Parathyroid adenoma (tissue), 2 donors: ENCODE results near the gene CREB3L2.

Experiments
- H2AFZ ChIP-seq: fragments of 300-600 bp; sonication (generic); one replicate; pipeline ENCODE4 v1.7.0; 2017; ENCODE audit warnings: antibody characterized with exemption, mild to moderate bottlenecking
- H3K27ac ChIP-seq: fragments of 300-600 bp; sonication (generic); one replicate; pipeline ENCODE4 v1.7.0; 2017
- H3K27me3 ChIP-seq: fragments of 300-600 bp; sonication (generic); one replicate; pipeline ENCODE4 v1.7.0; 2017; ENCODE audit warnings: low read length; ENCODE audit not compliant: control insufficient read depth, insufficient read depth
- H3K36me3 ChIP-seq: fragments of 300-600 bp; sonication (generic); one replicate; pipeline ENCODE4 v1.7.0; 2017; ENCODE audit warnings: low read length; ENCODE audit not compliant: control insufficient read depth, insufficient read depth
- H3K4me1 ChIP-seq: fragments of 300-600 bp; sonication (generic); one replicate; pipeline ENCODE4 v1.7.0; 2017; ENCODE audit warnings: control low read depth
- H3K4me2 ChIP-seq: fragments of 300-600 bp; sonication (generic); one replicate; pipeline ENCODE4 v1.7.0; 2017; ENCODE audit warnings: low read length
- H3K4me3 ChIP-seq: fragments of 300-600 bp; sonication (generic); one replicate; pipeline ENCODE4 v1.7.0; 2017; ENCODE audit warnings: low read depth, low read length
- H3K79me2 ChIP-seq: fragments of 300-600 bp; sonication (generic); one replicate; pipeline ENCODE4 v1.7.0; 2017; ENCODE audit warnings: control low read depth
- H3K9ac ChIP-seq: fragments of 300-600 bp; sonication (generic); one replicate; pipeline ENCODE4 v1.7.0; 2017; ENCODE audit warnings: mild to moderate bottlenecking
- H3K9me3 ChIP-seq: fragments of 300-600 bp; sonication (generic); one replicate; pipeline ENCODE4 v1.7.0; 2017; ENCODE audit warnings: low read length; ENCODE audit not compliant: control insufficient read depth
- TF ChIP-seq, protein P1 (sequence below): fragments of 300-600 bp; sonication (generic); IDR thresholded peaks from one replicate; pipeline ENCODE4 v1.7.0; 2017; ENCODE audit warnings: antibody characterized with exemption, mild to moderate bottlenecking
- donor health status: primary hyperparathyroidism.

The CREB3L2 gene

DNA sequence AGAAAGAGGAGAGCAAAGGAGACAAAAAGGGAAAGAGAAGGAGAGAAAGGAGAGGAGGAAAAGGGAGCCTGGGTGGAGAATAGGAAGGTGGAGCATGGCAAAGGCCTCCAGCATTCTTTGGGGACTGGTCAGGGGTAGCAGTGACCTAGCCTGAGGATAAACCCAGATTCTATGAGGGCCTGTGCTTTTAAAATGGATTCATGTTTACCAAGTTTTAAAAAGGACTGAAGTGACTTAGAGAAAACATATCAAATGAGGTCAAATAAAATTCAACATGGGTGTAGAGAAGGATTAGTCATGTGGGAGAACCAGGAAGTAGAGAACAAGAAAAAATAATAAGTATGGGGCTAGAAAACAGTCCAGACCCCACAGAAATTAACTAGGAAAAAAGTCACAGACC, 20.7 kb downstream of the CREB3L2 start:
- H3K27me3 ChIP-seq = no peaks in the 10 kb centered on the region
- H3K4me1 ChIP-seq = peaks cover 38% of the 10 kb centered on the region
- peaks cover 90% of the 10 kb centered on the region for H3K79me2 ChIP-seq
- TF ChIP-seq, protein P1, sequence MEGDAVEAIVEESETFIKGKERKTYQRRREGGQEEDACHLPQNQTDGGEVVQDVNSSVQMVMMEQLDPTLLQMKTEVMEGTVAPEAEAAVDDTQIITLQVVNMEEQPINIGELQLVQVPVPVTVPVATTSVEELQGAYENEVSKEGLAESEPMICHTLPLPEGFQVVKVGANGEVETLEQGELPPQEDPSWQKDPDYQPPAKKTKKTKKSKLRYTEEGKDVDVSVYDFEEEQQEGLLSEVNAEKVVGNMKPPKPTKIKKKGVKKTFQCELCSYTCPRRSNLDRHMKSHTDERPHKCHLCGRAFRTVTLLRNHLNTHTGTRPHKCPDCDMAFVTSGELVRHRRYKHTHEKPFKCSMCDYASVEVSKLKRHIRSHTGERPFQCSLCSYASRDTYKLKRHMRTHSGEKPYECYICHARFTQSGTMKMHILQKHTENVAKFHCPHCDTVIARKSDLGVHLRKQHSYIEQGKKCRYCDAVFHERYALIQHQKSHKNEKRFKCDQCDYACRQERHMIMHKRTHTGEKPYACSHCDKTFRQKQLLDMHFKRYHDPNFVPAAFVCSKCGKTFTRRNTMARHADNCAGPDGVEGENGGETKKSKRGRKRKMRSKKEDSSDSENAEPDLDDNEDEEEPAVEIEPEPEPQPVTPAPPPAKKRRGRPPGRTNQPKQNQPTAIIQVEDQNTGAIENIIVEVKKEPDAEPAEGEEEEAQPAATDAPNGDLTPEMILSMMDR = no peak
- peak overlapping the region; percentile 36 for H3K27ac ChIP-seq
- H3K4me2 ChIP-seq = no peak overlapping the region
- no peak overlapping the region for H2AFZ ChIP-seq
- H3K36me3 ChIP-seq = no peaks in the 10 kb centered on the region
- H3K9me3 ChIP-seq = no peaks in the 10 kb centered on the region
- H3K4me3 ChIP-seq = no peak overlapping the region
- no peak overlapping the region for H3K9ac ChIP-seq

DNA sequence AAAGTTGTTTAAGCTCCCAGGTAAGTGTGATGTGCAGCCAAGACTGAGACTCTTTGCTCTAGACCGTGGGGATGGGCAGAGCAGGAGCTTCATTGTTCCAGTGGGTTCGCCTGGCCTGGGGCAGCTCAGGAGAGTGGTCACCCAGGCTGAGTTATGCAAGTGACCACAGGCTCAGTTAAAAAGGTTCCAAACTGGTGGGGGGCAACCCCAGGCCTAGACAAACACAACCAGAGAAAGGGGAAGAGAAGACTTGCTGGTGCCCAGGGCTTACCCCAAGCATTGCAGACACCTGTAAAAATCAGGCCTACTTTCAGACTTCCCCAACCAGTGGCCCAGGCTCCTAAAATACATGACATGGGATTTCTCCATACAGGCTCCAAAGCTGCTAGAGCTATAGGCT, 21.6 kb downstream of the CREB3L2 start:
- H3K27ac ChIP-seq = no peak overlapping the region
- no peak overlapping the region for H3K4me2 ChIP-seq
- no peak overlapping the region for H3K9ac ChIP-seq

DNA sequence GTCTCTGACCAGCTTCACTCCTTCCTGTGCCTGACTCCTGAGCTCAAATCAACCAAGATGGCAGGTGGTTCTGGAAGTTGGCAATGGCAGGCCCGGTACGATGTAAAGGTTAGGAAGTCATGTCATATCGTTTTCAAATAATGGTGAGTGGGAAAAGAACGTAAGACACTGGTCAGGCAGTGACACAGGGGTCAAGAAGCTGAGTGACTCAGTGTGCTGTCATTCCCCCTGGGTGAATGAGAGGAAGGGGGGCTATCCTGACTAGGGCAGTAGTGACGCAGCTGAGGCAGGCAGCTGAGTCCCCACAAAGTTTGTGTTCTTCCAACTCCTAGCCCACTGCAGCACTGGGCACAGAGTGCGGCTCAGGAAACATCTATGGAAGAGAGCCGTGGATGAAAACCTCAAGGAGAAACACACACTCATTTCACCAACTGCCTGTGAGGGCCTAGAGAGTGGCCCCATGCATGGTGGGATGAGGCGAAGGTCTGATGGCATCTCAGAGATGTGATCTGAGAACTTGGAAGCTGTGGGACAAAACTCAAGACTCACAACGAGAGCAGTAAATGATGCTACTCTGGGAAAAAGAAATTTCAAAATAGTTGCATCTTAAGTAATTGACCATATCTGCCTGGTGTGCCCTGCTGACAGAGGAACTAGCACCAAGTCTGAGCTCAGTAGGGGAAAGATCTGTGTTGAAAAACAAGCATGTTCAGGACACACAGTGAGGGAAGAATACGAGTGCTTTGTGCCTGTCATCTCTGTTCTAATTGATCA, 23.2 kb downstream of the CREB3L2 start:
- Histone ChIP-seq H3K36me3 (no peaks in the 10 kb centered on the region), H3K4me2 (no peak overlapping the region), H3K27me3 (no peaks in the 10 kb centered on the region), H3K9ac (no peak overlapping the region), H2AFZ (no peak overlapping the region), H3K27ac (peak overlapping the region; percentile 30), H3K4me3 (no peak overlapping the region), H3K4me1 (peaks cover 28% of the 10 kb centered on the region), H3K9me3 (no peaks in the 10 kb centered on the region), H3K79me2 (peaks cover 72% of the 10 kb centered on the region)
- TF ChIP-seq, protein P1 = no peak

More for the DNA sequence above, 21.6 kb downstream of the CREB3L2 start:
- TF ChIP-seq, protein P1 = no peak
- H3K27me3 ChIP-seq = no peaks in the 10 kb centered on the region
- no peak overlapping the region for H2AFZ ChIP-seq
- peaks cover 81% of the 10 kb centered on the region for H3K79me2 ChIP-seq
- H3K4me3 ChIP-seq = no peak overlapping the region
- H3K4me1 ChIP-seq = peaks cover 29% of the 10 kb centered on the region
- no peaks in the 10 kb centered on the region for H3K36me3 ChIP-seq
- no peaks in the 10 kb centered on the region for H3K9me3 ChIP-seq

DNA sequence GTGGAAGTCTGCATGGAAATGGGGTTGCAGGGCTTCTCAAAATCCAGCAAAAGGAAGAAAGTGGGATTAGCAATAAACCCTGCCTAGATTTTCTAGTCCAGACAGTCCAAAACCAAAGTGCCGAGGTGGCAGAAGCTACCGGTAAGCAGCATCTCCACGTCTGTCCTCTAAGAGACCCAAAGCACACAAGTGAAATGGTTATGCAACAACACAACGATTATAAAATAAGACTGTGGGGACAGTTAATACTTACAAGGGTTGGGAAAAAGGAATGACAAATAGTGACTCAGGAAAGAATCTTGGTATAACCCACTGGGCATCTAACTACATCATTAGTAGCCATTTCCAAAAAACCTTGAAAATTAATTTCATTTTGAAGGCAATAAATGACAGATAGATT, 24.7 kb downstream of the CREB3L2 start:
- Histone ChIP-seq H3K36me3 (no peaks in the 10 kb centered on the region), H3K4me3 (no peak overlapping the region), H3K27ac (no peak overlapping the region), H3K4me1 (peaks cover 28% of the 10 kb centered on the region), H2AFZ (no peak overlapping the region), H3K9me3 (no peaks in the 10 kb centered on the region), H3K79me2 (peaks cover 63% of the 10 kb centered on the region), H3K27me3 (no peaks in the 10 kb centered on the region), H3K9ac (no peak overlapping the region), H3K4me2 (no peak overlapping the region)
- TF ChIP-seq, protein P1 = no peak

DNA sequence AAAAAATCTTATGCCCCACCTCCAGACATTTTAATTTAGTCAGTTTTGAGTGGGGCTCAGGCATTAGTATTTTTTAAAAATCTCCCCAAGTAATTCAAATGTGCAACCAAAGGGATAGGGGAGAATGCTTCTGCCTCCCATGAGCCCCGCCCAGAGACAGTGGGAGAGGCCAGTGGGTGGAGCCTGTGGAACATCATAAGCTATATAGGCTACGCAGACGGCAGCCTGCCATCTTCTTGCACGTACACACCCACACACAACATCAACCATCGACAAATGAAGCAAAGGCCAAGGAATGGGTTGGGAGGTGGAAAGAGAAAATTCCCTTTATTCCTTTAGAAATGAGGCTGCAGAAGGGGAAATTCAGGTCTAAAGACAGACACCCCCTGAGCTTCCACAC, 25.2 kb downstream of the CREB3L2 start:
- H3K4me3 ChIP-seq = no peak overlapping the region
- TF ChIP-seq, protein P1 = no peak
- H3K79me2 ChIP-seq = peaks cover 62% of the 10 kb centered on the region
- no peak overlapping the region for H3K4me2 ChIP-seq
- H3K9ac ChIP-seq = no peak overlapping the region
- H3K36me3 ChIP-seq = no peaks in the 10 kb centered on the region
- no peak overlapping the region for H3K27ac ChIP-seq
- no peak overlapping the region for H2AFZ ChIP-seq
- no peaks in the 10 kb centered on the region for H3K9me3 ChIP-seq
- H3K27me3 ChIP-seq = no peaks in the 10 kb centered on the region
- peaks cover 28% of the 10 kb centered on the region for H3K4me1 ChIP-seq
